Ascending aorta (tissue), 2 donors: ENCODE measurements around the gene FGF5. TPM values are rescaled to one million over a fixed set of nuclear protein-coding genes. Genes with fewer than 3 reads are reported as not detected.

Experiments used
- DNase-seq, 2 donors: peaks; one replicate each; pipeline ENCODE4 v3.0.0-alpha.2; 2019; ENCODE audit warnings: low spot score in 2 of 2
- H3K27ac ChIP-seq, 2 donors: fragments of 200-600 bp; sonication (generic); one replicate each; pipeline ENCODE4 v1.5.1; 2016 to 2017; ENCODE audit warnings: mild to moderate bottlenecking in 1 of 2
- H3K27me3 ChIP-seq: fragments of 200-600 bp; sonication (generic); one replicate; pipeline ENCODE4 v1.5.1; 2017
- H3K36me3 ChIP-seq, 2 donors: fragments of 200-600 bp; sonication (generic); one replicate each; pipeline ENCODE4 v1.5.1; 2016
- H3K4me1 ChIP-seq, 2 donors: fragments of 200-600 bp; sonication (generic); one replicate each; pipeline ENCODE4 v1.5.1; 2016 to 2017; ENCODE audit warnings: mild to moderate bottlenecking in 1 of 2
- H3K4me3 ChIP-seq, 2 donors: fragments of 200-600 bp; sonication (generic); one replicate each; pipeline ENCODE4 v1.5.1; 2016 to 2017; ENCODE audit warnings: mild to moderate bottlenecking in 1 of 2
- H3K9me3 ChIP-seq, 2 donors: fragments of 200-600 bp; sonication (generic); one replicate each; pipeline ENCODE4 v1.5.1; 2016
- CTCF ChIP-seq, 3 experiments: fragments of 200-600 bp in 2 of 3; fragments of 450-650 bp in 1 of 3; sonication (generic) in 2 of 3; IDR thresholded peaks; one replicate each; pipeline ENCODE4 v1.5.1; 2016 to 2019; ENCODE audit warnings: antibody characterized with exemption in 3 of 3, mild to moderate bottlenecking in 1 of 3, moderate library complexity in 1 of 3
- intact Hi-C: fragments of 100-400 bp; cut with DNase I; formaldehyde crosslinking; loops from one replicate; pipeline ENCODE4 v1.15.1; 2023
- total RNA-seq: library from RNA; depleted of rRNA; stranded (reverse); fragments of >200 nt; gene quantifications from one replicate; pipeline ENCODE4 v1.1.0, GENCODE V29; 2016

The FGF5 gene
- total RNA-seq, 1 donor from 2014 or later, result not detected

- TF ChIP-seq CTCF (IDR thresholded peaks at IDR 0.05), result no peak
- intact Hi-C loops, result no loop called here
- Histone ChIP-seq H3K4me3 (no peak overlapping the region), H3K27me3 (no peaks in the 10 kb centered on the region), H3K4me1 (no peaks in the 10 kb centered on the region), H3K36me3 (no peaks in the 10 kb centered on the region), H3K9me3 (no peaks in the 10 kb centered on the region), H3K27ac (no peak overlapping the region)
- DNase-seq, result no peak
Measured at GRCh38 chr4:80324171-80324570, 57.7 kb downstream of the FGF5 start.

- no peak for DNase-seq
- Histone ChIP-seq H3K4me3 (no peak overlapping the region), H3K27me3 (peaks cover 3% of the 10 kb centered on the region), H3K9me3 (no peaks in the 10 kb centered on the region), H3K36me3 (no peaks in the 10 kb centered on the region), H3K27ac (no peak overlapping the region), H3K4me1 (peaks cover 0 to 2% of the 10 kb centered on the region in 2 donors)
- intact Hi-C loops, result no loop called here
- no peak for TF ChIP-seq CTCF (IDR thresholded peaks at IDR 0.05)
Measured at GRCh38 chr4:80331693-80332092, 65.2 kb downstream of the FGF5 start.

- H3K9me3 ChIP-seq, result no peaks in the 10 kb centered on the region
- intact Hi-C loops, result no loop called here
- no peak for DNase-seq
- TF ChIP-seq CTCF (IDR thresholded peaks at IDR 0.05), result no peak
- no peaks in the 10 kb centered on the region for H3K36me3 ChIP-seq
- H3K27me3 ChIP-seq, result peaks cover 4% of the 10 kb centered on the region
- H3K27ac ChIP-seq, result no peak overlapping the region
- no peak overlapping the region for H3K4me3 ChIP-seq
- H3K4me1 ChIP-seq, result peaks cover 0 to 2% of the 10 kb centered on the region in 2 donors
Measured at GRCh38 chr4:80333121-80333520, 66.7 kb downstream of the FGF5 start.

GRCh38 chr4:80334568-80334967 is 68.1 kb downstream of the FGF5 start:
- Histone ChIP-seq H3K4me3 (no peak overlapping the region), H3K4me1 (peaks cover 0 to 2% of the 10 kb centered on the region in 2 donors), H3K9me3 (no peaks in the 10 kb centered on the region), H3K27me3 (peaks cover 4% of the 10 kb centered on the region), H3K27ac (no peak overlapping the region), H3K36me3 (no peaks in the 10 kb centered on the region)
- TF ChIP-seq CTCF (IDR thresholded peaks at IDR 0.05), result no peak
- DNase-seq, result no peak
- intact Hi-C loops, result no loop called here

GRCh38 chr4:80335226-80335553 is 68.7 kb downstream of the FGF5 start:
- no peaks in the 10 kb centered on the region for H3K36me3 ChIP-seq
- TF ChIP-seq CTCF (IDR thresholded peaks at IDR 0.05), result no peak
- H3K27me3 ChIP-seq, result peaks cover 4% of the 10 kb centered on the region
- no peak overlapping the region for H3K27ac ChIP-seq
- H3K4me3 ChIP-seq, result peak overlapping the region; percentile 41 to 68
- intact Hi-C loops, result no loop called here
- DNase-seq, result no peak
- peaks cover 0 to 2% of the 10 kb centered on the region in 2 donors for H3K4me1 ChIP-seq
- H3K9me3 ChIP-seq, result no peaks in the 10 kb centered on the region
